ENCODE data around the gene ROR1.

The ROR1 gene

DNA sequence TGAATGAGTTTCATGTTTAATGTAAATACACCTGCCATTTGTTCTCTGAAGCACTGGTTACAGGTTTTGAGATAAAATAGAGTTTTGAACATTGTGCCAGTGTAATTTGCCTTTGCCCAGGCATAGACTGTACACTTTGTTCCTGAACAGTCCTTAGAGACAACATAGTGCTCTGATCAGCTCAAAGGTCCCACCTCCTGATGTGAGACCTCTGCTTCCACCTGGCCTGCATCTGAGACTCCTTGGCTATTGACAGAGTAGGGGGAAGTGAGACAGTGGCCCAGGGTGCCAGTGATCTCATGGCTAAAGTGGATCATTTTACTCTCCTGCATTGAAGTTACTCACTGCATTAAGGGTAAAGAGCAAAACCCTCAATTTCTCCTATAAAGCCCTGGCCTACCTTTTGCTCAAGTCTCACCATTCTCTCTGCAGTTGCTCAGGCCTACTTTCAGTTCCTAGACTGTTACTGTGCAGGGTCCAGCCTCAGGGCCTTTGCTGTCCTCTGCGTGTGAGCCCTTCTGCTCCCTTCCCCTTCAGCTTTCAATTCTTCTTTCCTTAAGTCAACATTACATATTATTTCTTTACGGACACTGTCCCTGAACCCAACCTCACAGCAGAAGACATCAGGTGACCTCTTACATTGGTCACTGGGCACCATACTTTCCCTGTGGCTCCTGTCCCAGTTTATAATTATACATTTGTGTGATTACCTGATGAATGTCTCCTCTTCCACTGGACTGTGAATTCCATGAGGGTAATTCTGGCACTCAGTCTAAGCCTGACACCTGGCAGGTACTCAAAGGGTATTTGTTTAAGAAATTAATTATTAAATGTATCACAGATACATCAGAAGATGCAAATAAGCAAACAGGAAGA, 142.9 kb downstream of the ROR1 start:
- TF ChIP-seq EZH2 (IDR thresholded peaks at IDR 0.05) (no peak), FOXP2 (optimal IDR thresholded peaks at IDR 0.05; ENCODE audit: control extremely low read depth, extremely low read length, insufficient read depth) (no peak)
- H3K27ac ChIP-seq, result no peak overlapping the region

DNA sequence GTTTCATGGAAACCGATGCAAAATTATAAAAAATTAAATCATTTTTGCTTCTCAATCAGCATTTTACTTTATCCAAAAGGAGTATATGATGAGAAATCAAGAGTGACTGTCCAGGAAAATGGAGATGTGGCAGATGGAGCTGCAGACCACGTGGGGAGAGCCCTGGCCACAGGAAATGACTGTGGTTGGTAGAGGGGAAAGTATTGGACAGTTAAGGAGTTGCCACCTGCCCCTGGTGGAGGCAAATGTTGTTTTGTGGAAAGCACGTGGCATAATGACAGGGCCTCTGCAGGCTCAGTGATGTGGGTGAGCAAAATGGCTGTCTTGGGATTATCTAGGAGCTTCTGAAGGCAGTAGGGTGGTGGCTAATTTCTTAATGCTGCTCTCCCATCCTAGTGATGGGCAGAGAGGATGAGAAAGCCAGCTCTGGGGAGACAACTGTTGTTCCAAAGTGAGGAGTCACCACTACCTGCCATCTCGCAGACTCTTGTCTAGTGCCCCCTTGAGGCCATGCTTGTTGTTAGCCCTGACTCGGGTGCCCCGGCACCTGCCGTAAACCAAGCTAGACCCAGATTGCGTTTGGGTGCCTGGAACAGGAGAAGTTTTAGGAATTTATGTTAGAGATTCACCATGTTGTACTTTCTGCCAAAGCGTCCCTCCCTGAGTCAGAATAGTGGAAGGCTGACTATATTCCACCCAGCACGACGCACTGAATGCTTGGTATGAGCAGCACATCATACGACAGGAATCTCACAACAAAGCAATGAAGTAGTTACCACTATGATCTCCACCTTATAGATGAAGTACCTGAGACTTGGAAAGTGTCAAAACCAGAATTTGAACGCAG, 144.0 kb downstream of the ROR1 start:
- TF ChIP-seq FOXP2 (optimal IDR thresholded peaks at IDR 0.05; ENCODE audit: control extremely low read depth, extremely low read length, insufficient read depth), result no peak
- no peak for TF ChIP-seq POLR2AphosphoS5 (IDR thresholded peaks at IDR 0.05; ENCODE audit: borderline replicate concordance, low read depth, low read length)
- TF ChIP-seq EZH2 (IDR thresholded peaks at IDR 0.05), result no peak
- no peak for DNase-seq (ENCODE audit: low read depth, low spot score)
- no peak overlapping the region for H3K27ac ChIP-seq
- H3K9me3 ChIP-seq (ENCODE audit: low read depth, low read length), result no peaks in the 10 kb centered on the region
- H3K36me3 ChIP-seq (ENCODE audit: insufficient read depth, low read length), result no peaks in the 10 kb centered on the region
- H3K4me3 ChIP-seq, result no peak overlapping the region
- H3K9ac ChIP-seq (ENCODE audit: insufficient read length), result no peak overlapping the region

More for the DNA sequence above, 142.9 kb downstream of the ROR1 start:
- Histone ChIP-seq H3K36me3 (ENCODE audit: insufficient read depth, low read length) (no peaks in the 10 kb centered on the region), H3K4me3 (no peak overlapping the region), H3K9me3 (ENCODE audit: low read depth, low read length) (no peaks in the 10 kb centered on the region), H3K9ac (ENCODE audit: insufficient read length) (no peak overlapping the region)
- DNase-seq (ENCODE audit: low read depth, low spot score), result no peak

DNA sequence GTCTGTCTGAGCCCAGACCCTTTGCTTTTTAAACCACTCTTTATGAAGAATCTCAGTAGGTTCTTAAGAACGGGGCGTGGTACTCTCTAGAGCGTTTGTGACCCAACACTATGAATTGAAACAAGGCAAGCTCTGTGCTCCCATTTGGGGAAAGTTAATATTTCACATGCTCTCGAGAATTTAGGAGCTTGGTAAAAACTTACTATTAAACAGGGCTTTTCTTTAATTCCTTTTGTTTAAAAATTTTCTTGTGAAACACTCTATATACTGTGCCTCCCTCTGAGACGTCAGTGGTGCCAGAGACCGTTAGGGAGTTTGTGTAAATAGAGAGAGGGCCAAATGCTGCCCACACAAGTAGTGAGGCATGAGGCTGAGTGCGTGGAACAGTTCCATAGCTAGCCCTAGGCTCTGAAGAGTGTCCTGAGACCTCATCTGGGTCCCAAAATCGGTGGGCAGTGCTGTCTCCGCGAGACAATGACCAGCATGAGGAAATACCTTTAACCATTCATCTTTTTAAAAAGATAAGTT, 144.7 kb downstream of the ROR1 start:
- H3K4me3 ChIP-seq, result no peak overlapping the region
- TF ChIP-seq FOXP2 (optimal IDR thresholded peaks at IDR 0.05; ENCODE audit: control extremely low read depth, extremely low read length, insufficient read depth) (no peak), EZH2 (IDR thresholded peaks at IDR 0.05) (no peak), POLR2AphosphoS5 (IDR thresholded peaks at IDR 0.05; ENCODE audit: borderline replicate concordance, low read depth, low read length) (no peak)
- H3K36me3 ChIP-seq (ENCODE audit: insufficient read depth, low read length), result no peaks in the 10 kb centered on the region
- no peak overlapping the region for H3K9ac ChIP-seq (ENCODE audit: insufficient read length)
- H3K9me3 ChIP-seq (ENCODE audit: low read depth, low read length), result no peaks in the 10 kb centered on the region
- no peak for DNase-seq (ENCODE audit: low read depth, low spot score)
- H3K27ac ChIP-seq, result no peak overlapping the region

DNA sequence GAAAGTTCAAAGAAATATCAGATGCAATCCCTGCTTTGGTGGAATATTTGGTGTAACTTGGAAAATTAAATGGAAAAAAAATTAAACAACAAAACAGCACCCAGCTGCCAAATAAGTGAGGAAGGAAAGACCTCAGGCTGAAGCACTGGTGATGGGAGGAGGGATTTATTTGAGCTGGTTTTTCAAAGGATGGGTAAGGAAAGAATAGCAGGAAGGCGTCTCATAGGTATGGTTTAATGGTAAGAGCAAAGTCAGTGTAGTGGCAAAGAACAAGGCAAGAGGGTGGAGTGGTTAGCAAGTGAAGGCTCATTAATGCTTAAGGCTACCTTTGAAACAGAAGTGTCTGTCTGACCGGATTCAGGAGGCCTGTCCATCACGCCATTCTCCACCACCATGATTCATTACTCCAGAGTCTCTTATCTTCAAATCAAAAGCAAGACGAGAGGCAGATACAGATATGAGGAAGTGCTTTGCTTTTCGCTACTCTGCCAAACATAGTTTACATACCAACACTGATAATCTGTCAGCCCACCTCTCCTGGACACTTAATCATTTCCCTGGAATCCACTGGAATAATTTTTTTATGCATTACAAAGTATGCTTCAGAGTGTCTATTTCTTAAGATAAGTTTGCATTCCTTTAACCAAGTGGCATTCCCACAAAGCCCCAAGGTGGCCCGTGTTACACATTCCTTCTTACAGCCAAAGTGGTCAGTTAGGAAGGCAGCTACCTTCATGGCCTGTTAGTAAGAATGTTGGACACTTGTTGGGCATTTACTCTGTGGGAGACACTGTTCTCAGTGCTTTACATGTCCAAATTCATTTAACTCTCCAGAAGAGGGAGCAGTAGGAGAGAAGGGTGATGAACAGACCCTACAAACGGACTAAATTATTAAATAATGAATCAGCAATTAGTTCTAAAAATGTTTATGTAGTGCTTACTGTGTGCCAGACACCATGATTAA, 146.6 kb downstream of the ROR1 start:
- H3K4me3 ChIP-seq, result no peak overlapping the region
- DNase-seq (ENCODE audit: low read depth, low spot score), result no peak
- no peaks in the 10 kb centered on the region for H3K36me3 ChIP-seq (ENCODE audit: insufficient read depth, low read length)
- no peak overlapping the region for H3K27ac ChIP-seq
- no peak overlapping the region for H3K9ac ChIP-seq (ENCODE audit: insufficient read length)
- TF ChIP-seq POLR2AphosphoS5 (IDR thresholded peaks at IDR 0.05; ENCODE audit: borderline replicate concordance, low read depth, low read length) (no peak), FOXP2 (optimal IDR thresholded peaks at IDR 0.05; ENCODE audit: control extremely low read depth, extremely low read length, insufficient read depth) (no peak), EZH2 (IDR thresholded peaks at IDR 0.05) (no peak)
- H3K9me3 ChIP-seq (ENCODE audit: low read depth, low read length), result no peaks in the 10 kb centered on the region

DNA sequence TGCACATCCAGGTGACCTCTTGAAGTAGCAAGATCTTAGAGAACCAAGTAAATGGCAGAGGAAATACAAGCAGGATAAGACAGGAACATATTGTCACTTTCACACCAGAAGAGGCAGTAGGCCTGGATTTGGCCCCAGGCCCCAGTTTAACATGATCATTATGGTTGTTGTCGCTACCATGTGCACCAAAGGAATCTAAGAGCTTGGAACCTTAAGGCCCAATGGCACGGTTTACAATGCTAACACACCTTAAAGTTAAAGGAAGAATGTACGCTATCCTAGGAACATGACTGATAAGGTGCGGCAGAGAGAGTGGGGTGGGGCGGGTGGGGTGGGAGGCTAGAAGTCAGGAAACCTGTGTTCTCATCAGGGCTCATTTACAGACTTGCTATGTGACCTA, 147.5 kb downstream of the ROR1 start:
- Histone ChIP-seq H3K9me3 (ENCODE audit: low read depth, low read length) (no peaks in the 10 kb centered on the region), H3K4me3 (no peak overlapping the region), H3K9ac (ENCODE audit: insufficient read length) (no peak overlapping the region), H3K27ac (no peak overlapping the region), H3K36me3 (ENCODE audit: insufficient read depth, low read length) (no peaks in the 10 kb centered on the region)
- TF ChIP-seq POLR2AphosphoS5 (IDR thresholded peaks at IDR 0.05; ENCODE audit: borderline replicate concordance, low read depth, low read length) (no peak), FOXP2 (optimal IDR thresholded peaks at IDR 0.05; ENCODE audit: control extremely low read depth, extremely low read length, insufficient read depth) (no peak), EZH2 (IDR thresholded peaks at IDR 0.05) (no peak)
- no peak for DNase-seq (ENCODE audit: low read depth, low spot score)

DNA sequence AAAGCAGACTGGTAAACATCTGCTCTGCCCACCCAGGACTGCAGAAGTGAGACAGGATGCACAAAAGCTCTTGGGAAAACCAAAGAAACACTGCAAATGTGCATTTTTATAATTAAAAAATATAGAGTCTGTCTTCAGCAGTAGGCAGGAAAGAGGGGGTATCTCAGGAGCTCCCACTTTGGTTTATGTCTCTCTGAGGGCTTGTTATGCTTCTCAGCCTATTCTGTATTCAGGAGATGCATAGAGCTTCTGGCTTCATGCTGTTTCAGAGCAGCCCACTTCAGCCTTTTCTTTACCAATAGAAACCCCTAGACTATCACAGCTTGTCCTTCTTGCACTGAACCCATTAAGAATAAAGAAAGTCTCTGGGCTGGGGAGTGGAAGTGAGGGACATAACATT, 148.0 kb downstream of the ROR1 start:
- Histone ChIP-seq H3K4me3 (no peak overlapping the region), H3K9me3 (ENCODE audit: low read depth, low read length) (no peaks in the 10 kb centered on the region), H3K27ac (no peak overlapping the region), H3K9ac (ENCODE audit: insufficient read length) (no peak overlapping the region), H3K36me3 (ENCODE audit: insufficient read depth, low read length) (no peaks in the 10 kb centered on the region)
- TF ChIP-seq POLR2AphosphoS5 (IDR thresholded peaks at IDR 0.05; ENCODE audit: borderline replicate concordance, low read depth, low read length) (no peak), EZH2 (IDR thresholded peaks at IDR 0.05) (no peak)
- DNase-seq (ENCODE audit: low read depth, low spot score), result no peak

DNA sequence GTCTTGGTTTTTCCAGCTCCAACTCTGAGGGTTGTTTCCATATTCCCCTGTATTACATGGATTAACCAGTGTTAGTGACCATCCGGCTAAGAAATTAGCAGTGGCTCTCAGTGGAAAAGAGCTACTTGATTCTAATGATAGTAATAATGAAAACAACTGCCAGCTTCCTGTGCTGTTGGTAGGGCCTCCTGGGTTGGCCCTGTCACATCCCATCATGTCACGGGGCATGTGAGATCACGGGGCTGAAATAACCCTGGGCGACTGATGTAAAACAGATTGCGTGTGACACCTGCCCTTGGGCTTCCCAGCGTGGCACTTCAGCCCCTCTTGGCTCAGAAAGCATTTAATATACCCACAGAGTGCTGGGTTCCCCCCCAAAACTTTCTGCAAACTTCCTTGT, 149.0 kb downstream of the ROR1 start:
- Histone ChIP-seq H3K9ac (ENCODE audit: insufficient read length) (no peak overlapping the region), H3K36me3 (ENCODE audit: insufficient read depth, low read length) (no peaks in the 10 kb centered on the region), H3K9me3 (ENCODE audit: low read depth, low read length) (no peaks in the 10 kb centered on the region), H3K27ac (no peak overlapping the region; the same call in 1 of the 2 replicates), H3K4me3 (no peak overlapping the region)
- TF ChIP-seq POLR2AphosphoS5 (IDR thresholded peaks at IDR 0.05; ENCODE audit: borderline replicate concordance, low read depth, low read length) (no peak), FOXP2 (optimal IDR thresholded peaks at IDR 0.05; ENCODE audit: control extremely low read depth, extremely low read length, insufficient read depth) (no peak), EZH2 (IDR thresholded peaks at IDR 0.05) (no peak)
- no peak for DNase-seq (ENCODE audit: low read depth, low spot score)

All from SK-N-MC (cell line).